ENCODE results near the gene GLYR1.
A peak's percentile ranks its signal among the peaks of the same experiment; 100 is the strongest.

The GLYR1 gene

GRCh38 chr16:4790871-4791270, 56.2 kb downstream of the GLYR1 start:
- DNase-seq = no peak
- H3K27me3 Mint-ChIP-seq (ENCODE audit: low read depth, poor library complexity) = peaks cover 6% of the 10 kb centered on the region
- TF ChIP-seq CTCF (IDR thresholded peaks at IDR 0.05) = no peak
- H3K4me1 Mint-ChIP-seq = peaks cover 18% of the 10 kb centered on the region
- H3K9me3 Mint-ChIP-seq = no peaks in the 10 kb centered on the region
- H3K4me3 Mint-ChIP-seq = no peak overlapping the region
- H3K36me3 Mint-ChIP-seq (ENCODE audit: low read depth) = no peaks in the 10 kb centered on the region
- peak overlapping the region; percentile 57 for H3K27ac Mint-ChIP-seq

- no peaks in the 10 kb centered on the region for H3K36me3 Mint-ChIP-seq (ENCODE audit: low read depth)
- no peak overlapping the region for H3K27ac Mint-ChIP-seq
- TF ChIP-seq CTCF (IDR thresholded peaks at IDR 0.05) = no peak
- no peak for DNase-seq
- no peak overlapping the region for H3K4me3 Mint-ChIP-seq
- peaks cover 6% of the 10 kb centered on the region for H3K27me3 Mint-ChIP-seq (ENCODE audit: low read depth, poor library complexity)
- peaks cover 18% of the 10 kb centered on the region for H3K4me1 Mint-ChIP-seq
- H3K9me3 Mint-ChIP-seq = no peaks in the 10 kb centered on the region
Observed at GRCh38 chr16:4790261-4790660, 56.8 kb downstream of the GLYR1 start.

GRCh38 chr16:4788910-4789309, 58.2 kb downstream of the GLYR1 start:
- Mint-ChIP-seq H3K4me1 (peaks cover 18% of the 10 kb centered on the region), H3K9me3 (no peaks in the 10 kb centered on the region), H3K27me3 (ENCODE audit: low read depth, poor library complexity) (peaks cover 2% of the 10 kb centered on the region), H3K36me3 (ENCODE audit: low read depth) (no peaks in the 10 kb centered on the region), H3K4me3 (no peak overlapping the region), H3K27ac (peak overlapping the region; percentile 70)
- TF ChIP-seq CTCF (IDR thresholded peaks at IDR 0.05) = no peak
- no peak for DNase-seq

- no peaks in the 10 kb centered on the region for H3K9me3 Mint-ChIP-seq
- no peak for DNase-seq
- no peak for TF ChIP-seq CTCF (IDR thresholded peaks at IDR 0.05)
- H3K4me1 Mint-ChIP-seq = peaks cover 18% of the 10 kb centered on the region
- no peaks in the 10 kb centered on the region for H3K36me3 Mint-ChIP-seq (ENCODE audit: low read depth)
- no peak overlapping the region for H3K4me3 Mint-ChIP-seq
- peaks cover 2% of the 10 kb centered on the region for H3K27me3 Mint-ChIP-seq (ENCODE audit: low read depth, poor library complexity)
- H3K27ac Mint-ChIP-seq = peak overlapping the region; percentile 70
Observed at GRCh38 chr16:4788489-4788889, 58.6 kb downstream of the GLYR1 start.

GRCh38 chr16:4787627-4788482, 59.2 kb downstream of the GLYR1 start, which contains the start of gene SEPTIN12:
TSS of gene SEPTIN12 (minus strand) at chr16:4788345. CDS start at chr16:4787645, 700 bp downstream.
- Mint-ChIP-seq H3K36me3 (ENCODE audit: low read depth) (no peaks in the 10 kb centered on the region), H3K9me3 (no peaks in the 10 kb centered on the region), H3K27me3 (ENCODE audit: low read depth, poor library complexity) (peaks cover 5% of the 10 kb centered on the region)

More at GRCh38 chr16:4787627-4788482, 59.2 kb downstream of the GLYR1 start, which contains the start of gene SEPTIN12:
- no peak within 1 kb of the TSS for H3K4me3 Mint-ChIP-seq
- peaks cover 18% of the 10 kb centered on the region for H3K4me1 Mint-ChIP-seq
- DNase-seq = no peak
- TF ChIP-seq CTCF (IDR thresholded peaks at IDR 0.05) = no peak
- H3K27ac Mint-ChIP-seq = peak within 1 kb of the TSS; percentile 70

Data from nephron progenitor cell (in vitro differentiated cells).